ENCODE measurements around the gene ASB10. TPM values are rescaled to one million over a fixed set of nuclear protein-coding genes. Genes with fewer than 3 reads are reported as not detected.

ASB10 gene
- total RNA-seq, 1 donor from 2014 or later, result not detected

DNA sequence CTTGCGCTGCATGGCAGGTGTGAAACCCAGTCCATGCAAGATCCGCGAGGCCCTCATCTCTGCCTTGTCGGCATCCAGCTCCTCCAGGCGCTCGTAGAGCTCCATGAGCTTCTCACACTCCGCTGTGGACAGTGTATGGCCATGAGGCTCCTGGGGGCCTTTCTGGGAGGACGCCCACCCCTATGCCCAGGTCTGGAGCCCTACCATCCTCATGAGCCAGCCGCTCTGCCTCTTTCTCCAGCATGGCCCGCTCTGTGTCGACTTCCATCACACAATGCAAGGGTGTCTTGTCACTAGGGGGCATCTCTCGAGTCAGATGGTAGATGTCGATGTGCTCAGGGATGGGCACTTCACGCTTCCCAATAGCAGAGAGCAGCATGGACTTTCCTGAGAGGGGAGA is 36.7 kb upstream of the ASB10 start:
- DNase-seq (ENCODE audit: low spot score), result no peak
- TF ChIP-seq, protein P1, sequence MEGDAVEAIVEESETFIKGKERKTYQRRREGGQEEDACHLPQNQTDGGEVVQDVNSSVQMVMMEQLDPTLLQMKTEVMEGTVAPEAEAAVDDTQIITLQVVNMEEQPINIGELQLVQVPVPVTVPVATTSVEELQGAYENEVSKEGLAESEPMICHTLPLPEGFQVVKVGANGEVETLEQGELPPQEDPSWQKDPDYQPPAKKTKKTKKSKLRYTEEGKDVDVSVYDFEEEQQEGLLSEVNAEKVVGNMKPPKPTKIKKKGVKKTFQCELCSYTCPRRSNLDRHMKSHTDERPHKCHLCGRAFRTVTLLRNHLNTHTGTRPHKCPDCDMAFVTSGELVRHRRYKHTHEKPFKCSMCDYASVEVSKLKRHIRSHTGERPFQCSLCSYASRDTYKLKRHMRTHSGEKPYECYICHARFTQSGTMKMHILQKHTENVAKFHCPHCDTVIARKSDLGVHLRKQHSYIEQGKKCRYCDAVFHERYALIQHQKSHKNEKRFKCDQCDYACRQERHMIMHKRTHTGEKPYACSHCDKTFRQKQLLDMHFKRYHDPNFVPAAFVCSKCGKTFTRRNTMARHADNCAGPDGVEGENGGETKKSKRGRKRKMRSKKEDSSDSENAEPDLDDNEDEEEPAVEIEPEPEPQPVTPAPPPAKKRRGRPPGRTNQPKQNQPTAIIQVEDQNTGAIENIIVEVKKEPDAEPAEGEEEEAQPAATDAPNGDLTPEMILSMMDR (IDR thresholded peaks at IDR 0.05; ENCODE audit: unreplicated experiment), result no peak
- Mint-ChIP-seq H3K4me1 (ENCODE audit: unreplicated experiment) (peaks cover 20% of the 10 kb centered on the region), H3K27me3 (ENCODE audit: unreplicated experiment) (peaks cover 8% of the 10 kb centered on the region), H3K9me3 (ENCODE audit: unreplicated experiment) (no peaks in the 10 kb centered on the region), H3K27ac (ENCODE audit: unreplicated experiment) (no peak overlapping the region), H3K4me3 (ENCODE audit: unreplicated experiment) (no peak overlapping the region), H3K36me3 (ENCODE audit: low read depth, unreplicated experiment) (peaks cover 39% of the 10 kb centered on the region)

DNA sequence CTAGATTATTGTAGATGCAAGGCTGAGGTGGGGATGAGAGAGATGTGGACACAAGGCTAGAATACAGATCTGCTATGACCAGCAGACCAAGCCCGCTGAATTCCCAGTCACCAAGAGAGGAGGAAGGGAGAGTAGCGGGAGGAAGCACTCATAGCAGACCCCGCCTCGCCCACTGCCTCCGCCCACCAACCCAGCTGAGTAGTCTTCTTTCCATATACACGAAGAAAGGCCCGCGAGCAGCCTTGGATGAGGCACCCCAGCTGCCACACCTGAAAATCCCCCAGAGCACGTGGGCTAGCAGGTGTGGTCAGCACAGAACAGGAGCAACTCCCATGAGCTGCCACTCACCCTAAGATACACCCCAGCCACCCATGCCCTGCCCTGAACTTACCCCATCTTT is 31.1 kb upstream of the ASB10 start:
- TF ChIP-seq, protein P1 (IDR thresholded peaks at IDR 0.05; ENCODE audit: unreplicated experiment), result no peak
- Mint-ChIP-seq H3K4me1 (ENCODE audit: unreplicated experiment) (peaks cover 7% of the 10 kb centered on the region), H3K36me3 (ENCODE audit: low read depth, unreplicated experiment) (peaks cover 56% of the 10 kb centered on the region), H3K27ac (ENCODE audit: unreplicated experiment) (no peak overlapping the region), H3K4me3 (ENCODE audit: unreplicated experiment) (no peak overlapping the region), H3K27me3 (ENCODE audit: unreplicated experiment) (peaks cover 1% of the 10 kb centered on the region), H3K9me3 (ENCODE audit: unreplicated experiment) (no peaks in the 10 kb centered on the region)
- no peak for DNase-seq (ENCODE audit: low spot score)

DNA sequence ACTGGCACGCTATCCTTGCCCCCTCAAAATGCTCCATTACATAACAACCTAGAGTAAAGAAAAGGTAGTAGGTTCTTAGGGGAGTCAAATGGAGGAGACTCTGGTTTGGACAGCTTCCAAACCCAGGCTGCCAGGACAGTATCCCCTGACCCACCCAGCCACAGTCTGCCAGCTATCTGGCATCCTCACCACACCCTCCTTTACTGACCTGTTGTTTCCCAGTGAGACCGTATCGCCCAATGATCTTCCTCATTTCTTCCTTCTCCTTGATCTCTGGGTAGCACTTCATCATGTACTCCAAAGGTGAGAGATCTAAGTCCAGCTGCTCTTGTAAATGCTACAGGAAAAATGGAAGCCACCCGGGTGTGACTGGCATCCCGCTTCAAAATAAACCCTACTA is 28.3 kb upstream of the ASB10 start:
- Mint-ChIP-seq H3K27me3 (ENCODE audit: unreplicated experiment) (peaks cover 1% of the 10 kb centered on the region), H3K9me3 (ENCODE audit: unreplicated experiment) (no peaks in the 10 kb centered on the region), H3K36me3 (ENCODE audit: low read depth, unreplicated experiment) (peaks cover 59% of the 10 kb centered on the region), H3K27ac (ENCODE audit: unreplicated experiment) (no peak overlapping the region), H3K4me1 (ENCODE audit: unreplicated experiment) (peaks cover 7% of the 10 kb centered on the region), H3K4me3 (ENCODE audit: unreplicated experiment) (no peak overlapping the region)
- no peak for DNase-seq (ENCODE audit: low spot score)
- TF ChIP-seq, protein P1 (IDR thresholded peaks at IDR 0.05; ENCODE audit: unreplicated experiment), result no peak

DNA sequence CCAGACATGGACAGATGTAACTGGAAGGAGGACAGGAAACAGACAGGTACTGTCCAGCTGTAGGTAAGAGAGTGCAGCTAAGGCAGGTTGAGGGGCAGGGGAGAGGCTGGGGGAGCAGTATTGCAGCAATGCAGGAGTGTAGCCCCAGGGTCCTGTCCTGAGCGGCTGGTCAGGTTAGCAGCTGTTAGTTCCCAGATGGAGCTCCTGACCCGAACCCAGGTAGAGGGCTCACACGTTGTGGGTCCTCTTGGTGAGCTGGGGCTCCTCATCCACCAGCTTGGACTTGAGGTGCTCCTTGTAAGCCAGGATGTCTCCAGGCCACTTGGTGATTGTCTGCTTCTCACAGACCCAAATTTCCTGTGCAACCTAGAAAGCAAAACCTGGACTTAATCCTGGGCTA is 26.8 kb upstream of the ASB10 start:
- Mint-ChIP-seq H3K36me3 (ENCODE audit: low read depth, unreplicated experiment) (peaks cover 51% of the 10 kb centered on the region), H3K27ac (ENCODE audit: unreplicated experiment) (no peak overlapping the region), H3K9me3 (ENCODE audit: unreplicated experiment) (no peaks in the 10 kb centered on the region), H3K4me3 (ENCODE audit: unreplicated experiment) (no peak overlapping the region), H3K4me1 (ENCODE audit: unreplicated experiment) (peaks cover 5% of the 10 kb centered on the region), H3K27me3 (ENCODE audit: unreplicated experiment) (peaks cover 1% of the 10 kb centered on the region)
- DNase-seq (ENCODE audit: low spot score), result no peak
- TF ChIP-seq, protein P1 (IDR thresholded peaks at IDR 0.05; ENCODE audit: unreplicated experiment), result no peak

DNA sequence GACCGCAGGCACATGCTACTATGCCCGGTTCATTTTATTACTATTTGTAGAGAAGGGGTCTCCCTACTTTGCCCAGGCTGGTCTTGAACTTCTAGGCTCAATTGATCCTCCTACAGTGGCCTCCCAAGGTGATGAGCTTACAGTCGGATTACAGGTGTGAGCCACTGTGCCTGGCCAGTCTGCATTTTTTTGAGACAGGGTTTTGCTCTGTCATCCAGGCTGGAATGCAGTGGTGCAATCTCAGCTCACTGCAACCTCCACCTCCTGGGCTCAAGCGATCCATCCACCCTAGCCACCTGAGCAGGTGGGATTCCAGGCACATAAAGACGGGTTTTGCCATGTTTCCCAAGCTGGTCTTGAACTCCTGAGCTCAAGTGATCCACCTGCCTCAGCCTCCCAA is 25.6 kb upstream of the ASB10 start:
- H3K27me3 Mint-ChIP-seq (ENCODE audit: unreplicated experiment), result peaks cover 3% of the 10 kb centered on the region
- no peaks in the 10 kb centered on the region for H3K9me3 Mint-ChIP-seq (ENCODE audit: unreplicated experiment)
- H3K27ac Mint-ChIP-seq (ENCODE audit: unreplicated experiment), result no peak overlapping the region
- H3K4me3 Mint-ChIP-seq (ENCODE audit: unreplicated experiment), result no peak overlapping the region
- DNase-seq (ENCODE audit: low spot score), result no peak
- H3K36me3 Mint-ChIP-seq (ENCODE audit: low read depth, unreplicated experiment), result peaks cover 39% of the 10 kb centered on the region
- H3K4me1 Mint-ChIP-seq (ENCODE audit: unreplicated experiment), result no peaks in the 10 kb centered on the region
- TF ChIP-seq, protein P1 (IDR thresholded peaks at IDR 0.05; ENCODE audit: unreplicated experiment), result no peak
